ENCODE results near the gene SCNN1A. TPM values are rescaled to one million over a fixed set of nuclear protein-coding genes. Genes with fewer than 3 reads are reported as not detected.

Gene SCNN1A
- total RNA-seq, result 10 to 100 TPM; 15.9 to 46.5 (median 18.8) TPM

DNA sequence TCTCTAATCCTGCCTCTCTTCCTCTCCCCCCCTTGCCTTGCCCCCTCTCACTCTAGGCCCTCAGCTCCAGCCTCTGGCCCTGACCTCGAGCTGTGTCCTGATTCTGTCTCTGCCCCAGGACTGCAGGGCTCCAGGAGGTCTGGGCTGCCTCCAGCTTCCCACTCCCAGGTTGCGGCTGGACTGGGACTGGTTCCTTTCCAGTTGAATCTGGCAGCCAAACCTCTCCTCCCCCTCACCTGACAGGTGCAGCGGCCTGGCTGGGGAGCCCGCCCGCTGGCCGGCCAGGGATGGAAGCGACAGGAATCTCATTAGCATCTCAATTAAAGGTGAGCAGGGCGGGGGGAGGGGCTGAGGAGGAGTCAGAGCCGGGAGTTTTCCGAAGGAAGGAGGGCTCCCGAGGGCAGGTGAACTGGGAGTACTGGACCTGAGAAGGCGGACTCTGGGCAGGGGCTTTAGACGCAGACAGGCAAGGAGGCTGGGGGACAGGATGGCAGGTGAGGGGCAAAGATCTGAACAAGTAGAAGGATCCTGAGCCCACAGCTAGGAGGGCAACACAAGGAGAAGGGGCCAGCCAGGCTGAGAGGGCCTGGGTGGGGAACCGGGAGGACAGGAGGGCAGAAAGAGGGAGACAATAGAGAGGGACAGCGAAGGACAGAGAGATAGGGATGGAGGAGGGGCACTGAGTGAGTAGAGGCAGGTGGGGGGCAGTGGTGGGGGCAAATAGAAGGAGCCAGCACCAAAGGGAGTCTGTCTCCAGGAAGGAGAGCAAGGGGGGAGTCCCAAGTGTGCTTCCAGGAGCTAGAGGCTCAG lies at the start of gene SCNN1A:
Gene SCNN1A (minus strand): TSS at position 295 of the 810 bp plus-strand sequence. CDS start 780 bp downstream, outside the sequence.
- peak within 1 kb of the TSS in 1 of 4 donors; percentile 16 for H3K4me3 ChIP-seq
- 81 to 85% methylated on average over 15 of the region's 15 CpGs for WGBS, 2 donors
- peak within 1 kb of the TSS; percentile 61 to 95 (median 76) for H3K27ac ChIP-seq
- H3K9me3 ChIP-seq, result no peaks in the 10 kb centered on the region
- H3K36me3 ChIP-seq, result no peaks in the 10 kb centered on the region
- H3K4me1 ChIP-seq, result peaks cover 5 to 96% (median 47%) of the 10 kb centered on the region in 4 donors
- DNase-seq (ENCODE audit: low spot score in 2 of 2), result no peak
- TF ChIP-seq EP300 (IDR thresholded peaks at IDR 0.05) (no peak), POLR2A (IDR thresholded peaks at IDR 0.05) (no peak)
- TF ChIP-seq, protein P1, sequence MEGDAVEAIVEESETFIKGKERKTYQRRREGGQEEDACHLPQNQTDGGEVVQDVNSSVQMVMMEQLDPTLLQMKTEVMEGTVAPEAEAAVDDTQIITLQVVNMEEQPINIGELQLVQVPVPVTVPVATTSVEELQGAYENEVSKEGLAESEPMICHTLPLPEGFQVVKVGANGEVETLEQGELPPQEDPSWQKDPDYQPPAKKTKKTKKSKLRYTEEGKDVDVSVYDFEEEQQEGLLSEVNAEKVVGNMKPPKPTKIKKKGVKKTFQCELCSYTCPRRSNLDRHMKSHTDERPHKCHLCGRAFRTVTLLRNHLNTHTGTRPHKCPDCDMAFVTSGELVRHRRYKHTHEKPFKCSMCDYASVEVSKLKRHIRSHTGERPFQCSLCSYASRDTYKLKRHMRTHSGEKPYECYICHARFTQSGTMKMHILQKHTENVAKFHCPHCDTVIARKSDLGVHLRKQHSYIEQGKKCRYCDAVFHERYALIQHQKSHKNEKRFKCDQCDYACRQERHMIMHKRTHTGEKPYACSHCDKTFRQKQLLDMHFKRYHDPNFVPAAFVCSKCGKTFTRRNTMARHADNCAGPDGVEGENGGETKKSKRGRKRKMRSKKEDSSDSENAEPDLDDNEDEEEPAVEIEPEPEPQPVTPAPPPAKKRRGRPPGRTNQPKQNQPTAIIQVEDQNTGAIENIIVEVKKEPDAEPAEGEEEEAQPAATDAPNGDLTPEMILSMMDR (IDR thresholded peaks at IDR 0.05), result no peak
- H3K27me3 ChIP-seq, result no peaks in the 10 kb centered on the region

DNA sequence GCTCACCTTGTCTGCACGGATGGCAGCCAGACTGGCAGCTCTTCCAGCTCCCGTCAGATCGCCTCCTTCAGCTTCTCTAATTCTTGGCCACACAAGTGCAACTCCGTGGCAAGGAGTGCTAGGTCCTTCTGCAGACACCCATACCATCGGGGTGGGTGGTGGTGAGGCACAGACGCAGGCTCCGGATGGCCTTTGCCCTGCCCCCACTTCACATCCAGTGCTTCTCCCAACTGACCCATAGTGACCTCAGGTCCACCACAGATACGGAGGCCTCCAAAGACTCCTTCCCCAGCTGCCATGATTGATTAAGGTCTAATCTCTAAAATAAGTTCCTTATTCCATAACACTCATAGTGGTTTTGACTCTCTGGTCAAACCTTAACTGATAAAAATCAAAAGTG lies 49.5 kb upstream of the SCNN1A start:
- no peak for TF ChIP-seq EP300 (IDR thresholded peaks at IDR 0.05)
- no peak for TF ChIP-seq POLR2A (IDR thresholded peaks at IDR 0.05)
- TF ChIP-seq, protein P1 (IDR thresholded peaks at IDR 0.05), result no peak
- no peak for DNase-seq (ENCODE audit: low spot score in 2 of 2)
- WGBS, 2 donors, result 79 to 86% methylated on average over 8 of the region's 8 CpGs

DNA sequence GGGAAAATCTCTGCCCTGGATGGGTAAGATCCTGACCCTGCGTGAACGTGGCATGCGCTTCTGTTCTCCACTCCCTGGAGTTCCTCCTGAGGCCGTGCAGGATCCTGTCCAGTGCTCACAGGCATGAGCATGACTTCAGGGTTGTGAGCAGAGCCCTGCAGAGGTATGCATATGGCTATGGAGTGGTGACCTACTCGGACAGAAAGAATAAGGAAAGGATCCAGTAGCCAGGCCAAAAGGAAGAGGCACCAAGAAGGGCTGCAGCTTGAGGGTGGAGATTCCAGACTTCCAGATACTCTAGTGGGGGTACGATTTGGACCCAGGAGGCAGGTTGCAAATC lies 48.6 kb upstream of the SCNN1A start:
- Histone ChIP-seq H3K36me3 (no peaks in the 10 kb centered on the region), H3K4me1 (peaks cover 0 to 10% (median 5%) of the 10 kb centered on the region in 4 donors), H3K27ac (peak overlapping the region in 1 of 4 donors; percentile 55), H3K9me3 (no peaks in the 10 kb centered on the region), H3K4me3 (no peak overlapping the region), H3K27me3 (no peaks in the 10 kb centered on the region)
- TF ChIP-seq, protein P1 (IDR thresholded peaks at IDR 0.05), result no peak
- no peak for TF ChIP-seq POLR2A (IDR thresholded peaks at IDR 0.05)
- no peak for TF ChIP-seq EP300 (IDR thresholded peaks at IDR 0.05)
- WGBS, 2 donors, result 34 to 45% methylated on average over 6 of the region's 6 CpGs
- DNase-seq (ENCODE audit: low spot score in 2 of 2), result no peak

More for the DNA sequence above, 49.5 kb upstream of the SCNN1A start:
- Histone ChIP-seq H3K4me3 (no peak overlapping the region), H3K27ac (no peak overlapping the region), H3K27me3 (no peaks in the 10 kb centered on the region), H3K36me3 (no peaks in the 10 kb centered on the region), H3K9me3 (no peaks in the 10 kb centered on the region), H3K4me1 (peaks cover 0 to 10% (median 5%) of the 10 kb centered on the region in 4 donors)

DNA sequence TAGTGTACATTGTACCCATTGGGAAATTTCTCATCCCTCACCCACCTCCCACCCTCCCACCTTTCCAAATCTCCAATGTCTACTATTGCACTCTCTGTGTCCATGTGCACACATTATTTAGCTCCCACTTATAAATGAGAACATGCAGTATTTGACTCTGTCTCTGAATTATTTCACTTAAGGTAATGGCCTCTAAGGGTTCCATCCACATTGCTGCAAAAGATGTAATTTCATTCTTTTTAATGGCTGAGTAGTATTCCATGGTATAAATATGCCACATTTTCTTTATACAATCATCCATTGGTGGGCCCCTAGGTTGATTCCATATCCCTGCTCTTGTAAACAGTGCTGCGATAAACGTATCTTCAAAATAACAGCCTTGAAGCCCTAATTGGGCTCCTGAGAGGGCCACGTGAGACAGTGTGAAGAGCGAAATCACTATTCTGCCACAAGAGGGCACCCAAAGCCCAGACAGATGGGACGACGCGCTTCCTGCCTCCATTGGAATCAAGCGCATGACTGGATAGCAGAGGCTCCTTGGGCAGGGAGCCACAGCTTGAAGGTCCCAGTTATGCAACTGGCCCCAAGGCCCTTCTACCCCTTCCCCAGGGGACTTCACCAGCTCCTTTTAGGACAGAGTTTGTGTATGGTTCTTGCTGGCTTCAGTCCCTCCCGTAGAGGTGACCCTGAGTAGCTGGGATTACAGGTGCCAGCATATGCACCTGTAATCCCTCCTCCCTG lies 48.1 kb upstream of the SCNN1A start:
- TF ChIP-seq POLR2A (IDR thresholded peaks at IDR 0.05) (no peak), EP300 (IDR thresholded peaks at IDR 0.05) (peak; percentile 37 to 82)
- TF ChIP-seq, protein P1 (IDR thresholded peaks at IDR 0.05), result peak; percentile 84 to 95 (median 86)
- H3K27me3 ChIP-seq, result no peaks in the 10 kb centered on the region
- peak; percentile 77 to 83 for DNase-seq (ENCODE audit: low spot score in 2 of 2)
- H3K4me3 ChIP-seq, result no peak overlapping the region
- H3K36me3 ChIP-seq, result no peaks in the 10 kb centered on the region
- peaks cover 0 to 10% (median 5%) of the 10 kb centered on the region in 4 donors for H3K4me1 ChIP-seq
- no peaks in the 10 kb centered on the region for H3K9me3 ChIP-seq
- peak overlapping the region in 1 of 4 donors; percentile 55 for H3K27ac ChIP-seq
- WGBS, 2 donors, result 6 to 7% methylated on average over 9 of the region's 9 CpGs

DNA sequence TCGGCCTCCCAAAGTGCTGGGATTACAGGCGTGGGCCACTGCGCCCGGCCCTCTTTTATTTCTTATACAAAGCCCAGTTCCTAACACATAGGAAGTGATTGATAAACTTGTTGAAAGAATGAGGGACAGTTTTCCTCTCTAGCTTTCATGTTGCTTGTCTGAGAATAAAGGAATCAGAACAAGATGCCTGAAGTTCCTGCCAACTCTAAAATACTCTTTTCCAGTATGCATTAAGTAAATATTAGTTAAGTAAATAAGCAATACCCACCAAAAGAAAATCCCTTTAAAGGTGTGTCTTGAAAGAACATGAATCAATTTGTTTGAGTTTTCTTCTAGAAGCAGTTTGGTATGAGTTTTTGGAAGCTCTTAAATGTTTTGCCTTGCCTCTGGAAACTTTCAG lies 45.0 kb upstream of the SCNN1A start:
- Histone ChIP-seq H3K36me3 (peaks cover 0 to 12% (median 0%) of the 10 kb centered on the region in 3 donors), H3K4me1 (peaks cover 0 to 10% (median 5%) of the 10 kb centered on the region in 4 donors), H3K9me3 (no peaks in the 10 kb centered on the region), H3K27me3 (no peaks in the 10 kb centered on the region), H3K27ac (peak overlapping the region in 1 of 4 donors; percentile 47), H3K4me3 (no peak overlapping the region)
- 31 to 58% methylated on average over 4 of the region's 4 CpGs for WGBS, 2 donors
- DNase-seq (ENCODE audit: low spot score in 2 of 2), result no peak
- TF ChIP-seq, protein P1 (IDR thresholded peaks at IDR 0.05), result no peak
- no peak for TF ChIP-seq EP300 (IDR thresholded peaks at IDR 0.05)
- TF ChIP-seq POLR2A (IDR thresholded peaks at IDR 0.05), result no peak

Measured in tibial nerve (tissue), 4 donors.